ENCODE data around the gene ELOVL4.

The ELOVL4 gene

GRCh38 chr6:79911992-79912391, 35.4 kb downstream of the ELOVL4 start:
- no peak for DNase-seq

- no peak for DNase-seq
Observed at GRCh38 chr6:79909517-79909916, 37.8 kb downstream of the ELOVL4 start.

GRCh38 chr6:79902046-79902445, 45.3 kb downstream of the ELOVL4 start:
- no peak for DNase-seq

DNA sequence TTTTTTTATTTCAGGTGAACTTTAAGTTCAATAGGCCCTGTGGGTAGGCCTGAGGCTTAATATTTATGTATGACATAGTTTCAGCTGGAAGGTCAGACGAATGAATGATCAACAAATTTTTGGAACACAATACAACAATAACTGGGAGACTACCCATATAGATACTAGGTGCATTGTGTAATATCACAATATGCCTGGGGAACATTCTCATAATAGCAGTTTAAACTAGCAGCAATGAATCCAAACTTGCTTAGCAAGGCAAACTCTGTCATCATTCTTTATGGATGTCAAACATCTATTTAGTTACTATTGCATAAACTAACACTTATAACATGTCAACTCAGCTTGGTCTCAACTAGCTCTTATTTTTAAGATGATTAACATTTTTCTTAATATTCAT, 49.3 kb downstream of the ELOVL4 start:
- DNase-seq: no peak

- DNase-seq: no peak
Observed at GRCh38 chr6:79896075-79896449, 51.3 kb downstream of the ELOVL4 start.

- no peak for DNase-seq
Observed at GRCh38 chr6:79895382-79896074, 51.8 kb downstream of the ELOVL4 start.

GRCh38 chr6:79894939-79895338, 52.4 kb downstream of the ELOVL4 start:
- DNase-seq: no peak

- no peak for DNase-seq
Observed at GRCh38 chr6:79888587-79888986, 58.8 kb downstream of the ELOVL4 start.

DNA sequence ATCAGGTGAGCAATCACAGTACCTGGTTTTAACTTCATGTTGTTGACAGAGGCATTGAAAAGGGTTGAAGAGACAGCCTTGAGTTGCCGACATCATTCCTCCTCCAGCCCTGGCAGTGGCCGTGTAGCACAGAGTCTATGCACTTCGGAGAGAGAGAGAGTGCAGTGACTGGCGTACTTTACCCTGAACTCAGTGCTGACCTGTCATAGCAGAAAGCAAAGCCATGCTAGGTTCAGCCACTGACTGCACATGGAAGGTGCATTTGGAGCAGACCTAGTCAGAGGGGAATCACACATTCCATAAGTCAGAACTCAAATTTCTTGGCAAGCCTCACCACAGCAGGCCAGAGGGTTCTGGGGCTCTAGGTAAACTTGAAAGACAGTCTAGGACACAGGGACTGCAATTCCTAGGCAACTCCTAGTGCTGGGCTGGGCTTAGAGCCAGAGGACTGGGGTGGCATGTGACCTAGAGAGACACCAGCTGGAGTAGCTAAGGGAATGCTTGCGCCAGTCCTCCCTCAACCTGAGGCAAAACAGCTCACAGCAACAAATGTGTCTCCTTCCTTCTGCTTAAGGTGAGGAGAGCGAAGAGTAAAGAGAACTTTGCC, 69.1 kb downstream of the ELOVL4 start:
- DNase-seq: no peak

GRCh38 chr6:79874531-79875134, 72.7 kb downstream of the ELOVL4 start:
- no peak for DNase-seq

- no peak for DNase-seq
Observed at GRCh38 chr6:79872986-79873385, 74.4 kb downstream of the ELOVL4 start.

DNA sequence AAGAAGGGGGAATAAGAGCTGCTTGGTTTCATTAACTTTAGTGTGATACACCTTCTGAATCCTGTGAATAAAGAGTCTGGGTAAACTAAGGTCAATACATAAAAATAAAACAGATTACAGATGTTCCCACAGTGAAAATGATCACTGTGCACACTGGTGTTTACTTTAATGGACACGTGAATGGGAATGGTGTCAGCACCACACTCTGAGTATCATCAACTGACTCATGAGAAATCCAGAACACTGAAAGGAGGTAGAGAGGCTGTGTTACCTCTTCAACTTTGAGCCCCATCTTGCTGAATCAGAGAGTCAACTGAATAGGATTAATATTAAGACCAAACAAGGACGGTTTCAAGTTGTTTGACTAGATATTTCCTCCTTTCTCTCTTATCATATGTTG, 75.0 kb downstream of the ELOVL4 start:
- DNase-seq: no peak

- peak; percentile 79 for DNase-seq
Observed at GRCh38 chr6:79869600-79870084, 77.7 kb downstream of the ELOVL4 start.

GRCh38 chr6:79869184-79869583, 78.2 kb downstream of the ELOVL4 start:
- no peak for DNase-seq

DNA sequence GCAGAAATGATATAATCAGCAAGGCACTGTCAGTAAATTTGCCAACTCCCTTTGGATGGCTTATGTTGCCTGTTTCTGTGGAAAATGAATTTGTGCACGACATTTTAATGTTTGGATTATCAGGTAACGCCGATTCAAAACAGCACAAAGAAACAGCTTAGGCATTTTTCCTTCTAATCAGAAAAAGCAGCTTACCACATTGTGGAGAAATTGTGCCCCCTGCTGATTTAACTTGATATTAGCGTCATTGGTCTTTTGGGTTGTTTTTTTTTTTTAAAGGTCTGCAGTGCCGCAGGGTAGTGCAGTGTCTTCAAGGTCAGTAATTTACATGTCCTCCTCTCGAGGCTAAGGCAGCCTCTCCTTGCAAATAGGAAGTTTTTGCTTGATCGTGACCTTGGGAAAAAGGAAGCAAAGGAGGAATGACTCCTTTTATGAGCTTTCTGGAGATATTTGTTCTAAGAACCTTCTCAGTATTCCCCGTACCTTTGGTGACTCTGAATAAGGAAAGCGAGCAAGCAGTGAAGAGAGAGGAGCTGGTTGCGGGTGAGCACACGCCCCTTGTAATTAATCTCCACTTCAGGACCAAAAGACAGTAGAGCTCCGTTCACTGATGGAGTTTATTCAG, 79.1 kb downstream of the ELOVL4 start:
- DNase-seq: peak in 1 of 2 donors; percentile 60

Data from CD4-positive, alpha-beta T cell treated with Interleukin-4 for 1 hour (primary cell).